T-cell (primary cell): Measurements from ENCODE around the gene PRRT4. TPM values are rescaled to one million over a fixed set of nuclear protein-coding genes. Genes with fewer than 3 reads are reported as not detected.

ENCODE experiments used
- ATAC-seq, 4 experiments: fragments of 200-7000 bp in 3 of 4; fragments of 150-1000 bp in 1 of 4; cut with Tn5 transposase; replicated peaks in 1 of 4; 1 replicate in 3 of 4; 2 replicates in 1 of 4; pipeline ENCODE4 v1.10.0; 2021; ENCODE audit warnings: moderate library complexity in 3 of 4, mild to moderate bottlenecking in 2 of 4, moderate number of reproducible peaks in 1 of 4
- CTCF ChIA-PET, 2 donors: fragments of 300-600 bp; sonication (Branson Sonifier 250); formaldehyde crosslinking; loops; one replicate each; lab custom pipeline; 2022; ENCODE audit warnings: antibody characterized with exemption in 2 of 2; lab: Charles Lee
- POLR2A ChIA-PET, 2 donors: fragments of 300-600 bp; sonication (Branson Sonifier 250); formaldehyde crosslinking; loops; one replicate each; lab custom pipeline; 2022; ENCODE audit warnings: antibody characterized with exemption in 2 of 2; lab: Charles Lee
- DNase-seq, 35 experiments: peaks; one replicate each; pipeline versions ENCODE4 v3.0.0 to v3.0.0-alpha.2; 2013 to 2023
- H3K27ac ChIP-seq: one replicate; pipeline ENCODE4 v1.5.1; 2013; ENCODE audit warnings: low read length
- H3K27me3 ChIP-seq, 2 experiments: replicated peaks in 1 of 2; 1 replicate in 1 of 2; 2 replicates in 1 of 2; pipeline versions ENCODE4 v1.6.1 to v1.7.0; 2013; ENCODE audit warnings: low read length in 1 of 2, mixed read lengths in 1 of 2; ENCODE audit not compliant: control insufficient read depth in 2 of 2, insufficient read depth in 2 of 2; ENCODE audit errors: extremely low read depth in 1 of 2
- H3K36me3 ChIP-seq, 2 donors: 1 replicate in 1 of 2; 2 replicates in 1 of 2; pipeline versions ENCODE4 v1.6.1 to v1.7.0; 2013; ENCODE audit warnings: low read length in 1 of 2; ENCODE audit not compliant: control insufficient read depth in 2 of 2, insufficient read depth in 1 of 2; ENCODE audit errors: extremely low read depth in 1 of 2
- H3K4me1 ChIP-seq, 2 experiments: 1 replicate in 1 of 2; 2 replicates in 1 of 2; pipeline versions ENCODE4 v1.6.1 to v1.7.0; 2013; ENCODE audit warnings: low read length in 2 of 2, mixed read lengths in 1 of 2; ENCODE audit not compliant: insufficient read depth in 2 of 2, control insufficient read depth in 1 of 2; ENCODE audit errors: extremely low read depth in 1 of 2
- H3K4me3 ChIP-seq, 2 donors: 1 replicate in 1 of 2; 2 replicates in 1 of 2; pipeline versions ENCODE4 v1.5.1 to v1.7.0; 2013; ENCODE audit warnings: mild to moderate bottlenecking in 2 of 2, low read length in 1 of 2, moderate library complexity in 1 of 2; ENCODE audit not compliant: control insufficient read depth in 1 of 2; ENCODE audit errors: extremely low read depth in 1 of 2
- H3K9me3 ChIP-seq: 2 replicates; pipeline ENCODE4 v1.7.0; 2013
- H3K27ac Mint-ChIP-seq, 2 donors: one replicate each; pipeline ENCODE4 v1.8.0; 2020 to 2021; ENCODE audit warnings: mild to moderate bottlenecking in 2 of 2, mixed read lengths in 2 of 2
- H3K27me3 Mint-ChIP-seq, 2 donors: one replicate each; pipeline ENCODE4 v1.8.0; 2021 to 2022; ENCODE audit warnings: mixed read lengths in 2 of 2
- H3K36me3 Mint-ChIP-seq: one replicate; pipeline ENCODE4 v1.8.0; 2021; ENCODE audit warnings: mixed read lengths
- H3K4me1 Mint-ChIP-seq, 3 donors: one replicate each; pipeline ENCODE4 v1.8.0; 2020 to 2022; ENCODE audit warnings: mixed read lengths in 3 of 3, mild to moderate bottlenecking in 1 of 3
- H3K4me3 Mint-ChIP-seq, 3 donors: one replicate each; pipeline ENCODE4 v1.8.0; 2020 to 2022; ENCODE audit warnings: mild to moderate bottlenecking in 3 of 3, mixed read lengths in 3 of 3, moderate library complexity in 3 of 3
- H3K9me3 Mint-ChIP-seq, 3 donors: one replicate each; pipeline ENCODE4 v1.8.0; 2020 to 2022; ENCODE audit warnings: mixed read lengths in 3 of 3
- WGBS: methylation state at CpG from one replicate; pipeline ENCODE4 v1.1.5; 2013; ENCODE audit warnings: missing lambda C conversion rate; ENCODE audit not compliant: insufficient coverage; 5-methylcytosine and 5-hydroxymethylcytosine counted together
- total RNA-seq, 35 experiments: library from RNA in 6 of 35; stranded (reverse) in 6 of 35; fragments of 120-200 nt in 1 of 35; gene quantifications; one replicate each; pipeline versions ENCODE4 v1.2.1 to v1.2.4 and lab custom pipeline; 2013 to 2026

PRRT4 gene
- total RNA-seq, 5 donors from 2014 or later (not counting 1 experiment from before 2014, with no cell fraction given): 0.15 to 1.1 (median 0.65) TPM

DNA sequence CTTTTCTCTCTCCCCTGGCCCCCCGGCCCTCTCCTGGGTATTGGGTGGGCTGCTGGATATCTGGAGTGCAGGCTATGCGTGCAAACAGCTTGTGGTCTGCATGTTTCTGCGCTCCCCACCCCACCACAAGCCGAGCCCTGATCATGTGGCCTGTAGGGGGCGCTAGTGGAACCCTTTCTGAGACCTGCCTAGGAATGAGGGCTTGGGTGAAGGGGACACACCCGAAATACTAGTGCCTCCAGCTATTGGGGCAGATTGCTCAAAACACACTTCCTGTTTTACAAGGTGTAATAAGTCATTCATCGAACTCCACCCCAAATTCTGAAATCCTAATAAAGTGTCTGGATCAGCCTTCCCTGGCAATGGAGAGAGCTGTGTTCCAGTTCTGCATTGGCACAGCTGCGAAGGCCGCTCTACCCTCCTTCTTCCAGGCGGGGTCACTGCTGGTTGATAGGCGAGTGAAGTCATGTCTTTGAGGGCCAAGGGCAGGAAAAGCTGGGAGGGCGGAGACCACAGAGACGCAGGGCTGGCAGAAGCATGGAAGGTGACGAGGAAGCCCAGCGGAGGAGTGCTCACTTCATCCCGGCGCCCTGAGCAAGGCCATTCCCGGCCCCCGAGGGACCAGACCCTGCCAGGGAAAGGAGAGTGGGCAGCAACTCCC is 19.8 kb upstream of the PRRT4 start:
- no peaks in the 10 kb centered on the region for H3K36me3 Mint-ChIP-seq
- POLR2A ChIA-PET: interaction anchor here in 1 of 2 donors (0.5 kb wide), 1 partner anchor 87 kb away, joined by 3 read pairs; no protein-coding TSS in a partner anchor
- no peak overlapping the region for H3K27ac Mint-ChIP-seq
- H3K9me3 ChIP-seq: no peaks in the 10 kb centered on the region
- no peaks in the 10 kb centered on the region for H3K27me3 Mint-ChIP-seq
- H3K4me1 Mint-ChIP-seq: no peaks in the 10 kb centered on the region
- peaks cover 0 to 10% of the 10 kb centered on the region in 2 experiments for H3K27me3 ChIP-seq
- WGBS: 90% methylated on average over 6 of the region's 19 CpGs
- no peaks in the 10 kb centered on the region for H3K36me3 ChIP-seq
- ATAC-seq: no peak
- H3K4me1 ChIP-seq: peaks cover 0 to 3% of the 10 kb centered on the region in 2 experiments
- H3K4me3 ChIP-seq: no peak overlapping the region
- peak in 8 of 35 experiments; percentile 16 to 54 (median 19) for DNase-seq
- no peak overlapping the region for H3K4me3 Mint-ChIP-seq
- H3K27ac ChIP-seq: no peak overlapping the region
- H3K9me3 Mint-ChIP-seq: no peaks in the 10 kb centered on the region
- CTCF ChIA-PET: interaction anchor here (0.7 to 1.2 kb wide), 2 partner anchors 12 to 80 kb away, joined by 3 read pairs; no protein-coding TSS in a partner anchor

DNA sequence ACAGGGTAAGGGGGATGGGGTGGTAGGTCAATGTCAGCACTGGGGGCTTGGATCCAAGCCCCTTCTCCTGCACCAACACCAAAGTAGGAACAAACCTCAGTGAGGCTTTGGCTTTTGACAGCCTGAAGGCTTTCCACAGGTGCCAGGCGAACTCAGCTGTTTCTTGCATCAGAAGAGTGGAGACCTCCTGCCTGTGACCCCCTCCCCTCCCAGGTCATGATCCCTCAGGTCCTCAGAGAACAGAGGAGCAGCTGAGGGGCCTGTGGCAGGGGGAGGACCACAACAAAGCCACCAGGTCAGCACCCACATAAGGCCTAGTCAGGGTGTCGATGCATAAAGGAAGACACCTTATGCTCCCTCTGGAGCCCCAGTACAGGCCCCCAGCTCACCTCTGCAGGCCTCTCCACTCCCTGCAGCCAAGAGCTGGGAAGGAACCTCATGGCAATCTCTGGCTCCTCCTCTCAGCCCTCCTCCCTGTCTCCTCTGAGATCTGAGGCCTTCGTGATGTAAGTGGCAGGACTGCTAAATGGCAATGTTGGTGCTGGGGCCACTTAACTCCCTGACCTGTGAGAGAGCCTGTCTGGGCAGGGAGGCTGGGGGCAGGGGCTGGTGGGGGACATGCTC is 19.1 kb upstream of the PRRT4 start:
- Histone ChIP-seq H3K4me1 (peaks cover 0 to 3% of the 10 kb centered on the region in 2 experiments), H3K4me3 (no peak overlapping the region), H3K27me3 (peaks cover 0 to 10% of the 10 kb centered on the region in 2 experiments), H3K9me3 (no peaks in the 10 kb centered on the region), H3K36me3 (no peaks in the 10 kb centered on the region), H3K27ac (no peak overlapping the region)
- ChIA-PET CTCF (interaction anchor here in 1 of 2 donors (1.2 kb wide), 1 partner anchor 81 kb away, joined by 3 read pairs; no protein-coding TSS in a partner anchor), POLR2A (no interaction called here)
- ATAC-seq (no peak), DNase-seq (no peak)
- WGBS: 86% methylated on average over 1 of the region's 3 CpGs
- Mint-ChIP-seq H3K27ac (no peak overlapping the region), H3K9me3 (no peaks in the 10 kb centered on the region), H3K36me3 (no peaks in the 10 kb centered on the region), H3K4me3 (no peak overlapping the region), H3K27me3 (no peaks in the 10 kb centered on the region), H3K4me1 (no peaks in the 10 kb centered on the region)

DNA sequence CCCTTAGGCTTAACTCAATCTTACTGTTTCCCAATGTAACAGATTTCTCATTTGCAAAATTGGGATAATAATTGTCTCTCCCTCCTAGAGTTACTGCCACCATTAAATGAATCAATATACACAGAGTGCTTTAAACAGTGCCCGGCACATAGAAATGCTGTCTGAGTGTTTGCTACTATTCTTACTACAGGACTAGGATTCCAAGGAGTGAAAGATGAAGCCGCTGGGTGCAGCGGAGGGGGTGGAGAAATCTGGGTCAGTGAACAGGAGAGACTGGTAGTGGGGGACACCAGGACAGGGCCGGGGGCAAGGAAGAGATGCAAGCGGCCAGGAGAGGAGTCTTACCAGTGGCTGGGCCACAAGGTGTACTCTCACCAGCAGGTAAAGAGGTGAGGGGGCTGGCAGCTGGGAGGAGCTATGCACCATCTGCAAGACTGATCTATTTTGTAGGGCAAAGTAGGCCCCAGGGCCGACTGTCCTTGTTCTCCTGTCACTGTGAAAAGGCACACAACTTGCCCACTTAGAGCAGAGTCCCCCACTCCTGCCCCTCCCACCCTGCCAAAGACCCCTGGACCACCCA is 18.5 kb upstream of the PRRT4 start:
- Histone ChIP-seq H3K27ac (no peak overlapping the region), H3K9me3 (no peaks in the 10 kb centered on the region), H3K4me1 (peaks cover 0 to 3% of the 10 kb centered on the region in 2 experiments), H3K4me3 (no peak overlapping the region), H3K27me3 (peaks cover 0 to 10% of the 10 kb centered on the region in 2 experiments), H3K36me3 (no peaks in the 10 kb centered on the region)
- no peak for DNase-seq
- Mint-ChIP-seq H3K4me3 (no peak overlapping the region), H3K27me3 (no peaks in the 10 kb centered on the region), H3K9me3 (no peaks in the 10 kb centered on the region), H3K4me1 (no peaks in the 10 kb centered on the region), H3K27ac (no peak overlapping the region), H3K36me3 (no peaks in the 10 kb centered on the region)
- no peak for ATAC-seq
- WGBS: 80% methylated on average over 4 of the region's 6 CpGs
- POLR2A ChIA-PET: no interaction called here
- CTCF ChIA-PET: no interaction called here

DNA sequence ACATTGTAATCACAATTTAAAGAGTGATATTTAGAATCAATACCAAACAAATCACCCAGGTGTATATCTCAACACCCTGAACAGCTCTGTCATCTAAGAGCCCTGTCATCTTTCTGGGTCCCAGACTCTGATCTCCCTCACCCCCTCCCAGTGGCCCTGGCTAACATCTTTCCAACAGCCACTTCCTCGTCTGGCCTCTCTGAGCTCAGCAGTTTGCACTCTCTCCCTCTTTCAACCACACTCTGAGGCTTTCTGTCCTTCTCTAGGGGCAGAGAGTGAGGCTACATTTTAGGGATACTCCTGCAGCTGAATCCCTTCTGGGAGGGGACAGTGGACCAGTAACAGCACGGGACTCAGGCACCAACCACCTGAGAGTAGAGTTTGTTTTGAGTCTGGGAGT is 17.1 kb upstream of the PRRT4 start:
- H3K36me3 Mint-ChIP-seq: no peaks in the 10 kb centered on the region
- ChIA-PET POLR2A (interaction anchor here in 1 of 2 donors (0.6 kb wide), 1 partner anchor 187 kb away, joined by 4 read pairs; no protein-coding TSS in a partner anchor), CTCF (interaction anchor here in 1 of 2 donors (0.7 to 1.0 kb wide), 2 partner anchors 20 to 31 kb away, joined by 3 to 4 read pairs; no protein-coding TSS in a partner anchor)
- no peaks in the 10 kb centered on the region for H3K4me1 Mint-ChIP-seq
- H3K9me3 Mint-ChIP-seq: no peaks in the 10 kb centered on the region
- Histone ChIP-seq H3K9me3 (no peaks in the 10 kb centered on the region), H3K27ac (no peak overlapping the region), H3K4me3 (no peak overlapping the region), H3K4me1 (peaks cover 0 to 3% of the 10 kb centered on the region in 2 experiments), H3K27me3 (peaks cover 0 to 13% of the 10 kb centered on the region in 2 experiments), H3K36me3 (no peaks in the 10 kb centered on the region)
- WGBS: 47% methylated on average over 2 of the region's 2 CpGs
- H3K27me3 Mint-ChIP-seq: peaks cover 0 to 5% of the 10 kb centered on the region in 2 donors
- ATAC-seq (no peak), DNase-seq (no peak)
- H3K27ac Mint-ChIP-seq: no peak overlapping the region
- H3K4me3 Mint-ChIP-seq: no peak overlapping the region

DNA sequence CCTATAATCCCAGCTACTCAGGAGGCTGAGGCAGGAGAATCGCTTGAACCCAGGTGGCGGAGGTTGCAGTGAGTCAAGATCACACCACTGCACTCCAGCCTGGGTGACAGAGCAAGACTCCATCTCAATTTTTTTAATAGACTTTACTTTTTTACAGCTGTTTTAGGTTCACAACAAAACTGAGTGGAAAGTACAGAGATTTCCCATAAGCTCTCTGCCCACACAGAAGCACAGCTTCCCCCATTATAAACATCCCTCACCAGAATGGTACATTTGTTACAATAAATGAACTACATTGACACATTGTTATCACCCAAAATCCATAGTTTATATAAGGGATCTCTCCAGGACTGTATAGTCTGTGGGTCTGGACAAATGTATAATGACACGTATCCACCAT is 14.6 kb upstream of the PRRT4 start:
- ATAC-seq: no peak
- peaks cover 3 to 5% of the 10 kb centered on the region in 2 donors for H3K27me3 Mint-ChIP-seq

DNA sequence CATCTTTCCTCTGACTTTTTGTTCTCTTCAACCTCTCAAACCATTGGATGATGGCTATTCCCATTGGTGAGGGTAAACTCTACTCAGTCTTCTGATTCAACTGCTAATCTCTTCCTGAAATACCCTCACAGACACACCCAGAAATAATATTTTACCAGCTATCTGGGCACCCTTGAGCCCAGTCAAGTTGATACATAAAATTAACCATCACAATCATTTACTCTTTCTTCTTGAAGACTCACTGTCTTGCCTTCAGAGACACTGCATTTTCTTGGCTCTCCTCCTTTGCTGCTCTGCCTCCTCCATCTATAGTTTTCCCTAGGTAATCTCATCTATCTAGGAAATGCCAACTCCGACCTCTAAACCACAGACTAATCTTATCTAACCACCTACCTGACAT is 12.6 kb upstream of the PRRT4 start:
- Histone ChIP-seq H3K36me3 (no peaks in the 10 kb centered on the region), H3K27ac (no peak overlapping the region), H3K27me3 (peaks cover 0 to 9% of the 10 kb centered on the region in 2 experiments), H3K4me3 (no peak overlapping the region), H3K9me3 (no peaks in the 10 kb centered on the region), H3K4me1 (no peaks in the 10 kb centered on the region)
- H3K4me3 Mint-ChIP-seq: no peak overlapping the region
- CTCF ChIA-PET: interaction anchor here in 1 of 2 donors (1.7 kb wide), 1 partner anchor 13 kb away, joined by 4 read pairs; no protein-coding TSS in a partner anchor
- H3K36me3 Mint-ChIP-seq: no peaks in the 10 kb centered on the region
- 33% methylated on average over 1 of the region's 1 CpG for WGBS
- H3K4me1 Mint-ChIP-seq: no peaks in the 10 kb centered on the region
- no peaks in the 10 kb centered on the region for H3K9me3 Mint-ChIP-seq
- peaks cover 5 to 6% of the 10 kb centered on the region in 2 donors for H3K27me3 Mint-ChIP-seq
- POLR2A ChIA-PET: no interaction called here
- ATAC-seq (no peak), DNase-seq (no peak)
- H3K27ac Mint-ChIP-seq: no peak overlapping the region

More for the DNA sequence above, 14.6 kb upstream of the PRRT4 start:
- Histone ChIP-seq H3K27ac (no peak overlapping the region), H3K36me3 (no peaks in the 10 kb centered on the region), H3K9me3 (no peaks in the 10 kb centered on the region), H3K27me3 (peaks cover 0 to 15% of the 10 kb centered on the region in 2 experiments), H3K4me3 (no peak overlapping the region), H3K4me1 (peaks cover 0 to 1% of the 10 kb centered on the region in 2 experiments)
- no peak overlapping the region for H3K4me3 Mint-ChIP-seq
- DNase-seq: no peak
- POLR2A ChIA-PET: interaction anchor here in 1 of 2 donors (0.6 kb wide), 1 partner anchor 463 kb away, joined by 3 read pairs; no protein-coding TSS in a partner anchor
- CTCF ChIA-PET: interaction anchor here (0.6 to 1.7 kb wide), 2 partner anchors 11 to 31 kb away, joined by 3 to 5 read pairs; no protein-coding TSS in a partner anchor
- H3K27ac Mint-ChIP-seq: no peak overlapping the region
- H3K9me3 Mint-ChIP-seq: no peaks in the 10 kb centered on the region
- 100% methylated on average over 1 of the region's 3 CpGs for WGBS
- H3K4me1 Mint-ChIP-seq: no peaks in the 10 kb centered on the region
- H3K36me3 Mint-ChIP-seq: no peaks in the 10 kb centered on the region
